Neural crest cell (in vitro differentiated cells): ENCODE data around the gene BAD. TPM values are rescaled to one million over a fixed set of nuclear protein-coding genes. Genes with fewer than 3 reads are reported as not detected.
A peak's percentile ranks its signal among the peaks of the same experiment; 100 is the strongest.

Experiments
- DNase-seq: peaks from one replicate; pipeline ENCODE4 v3.0.0; 2021; ENCODE audit warnings: low read depth, mixed read lengths, low spot score
- H3K27ac Mint-ChIP-seq: one replicate; pipeline ENCODE4 v1.8.0; 2021; ENCODE audit warnings: mild to moderate bottlenecking, mixed read lengths; ENCODE audit not compliant: unreplicated experiment
- H3K27me3 Mint-ChIP-seq: 2 replicates; pipeline ENCODE4 v1.8.0; 2021; ENCODE audit warnings: low read depth, mild to moderate bottlenecking, mixed read lengths
- H3K36me3 Mint-ChIP-seq: 2 replicates; pipeline ENCODE4 v1.8.0; 2021; ENCODE audit warnings: low read depth, mild to moderate bottlenecking, mixed read lengths
- H3K4me1 Mint-ChIP-seq: 2 replicates; pipeline ENCODE4 v1.8.0; 2021; ENCODE audit warnings: mixed read lengths
- H3K4me3 Mint-ChIP-seq: one replicate; pipeline ENCODE4 v1.8.0; 2021; ENCODE audit warnings: mild to moderate bottlenecking, mixed read lengths
- H3K9me3 Mint-ChIP-seq: 2 replicates; pipeline ENCODE4 v1.8.0; 2021; ENCODE audit warnings: mixed read lengths
- CTCF ChIP-seq: fragments of 200-600 bp; sonication (generic); conservative IDR thresholded peaks from 2 replicates; pipeline ENCODE4 v1.5.0; 2021; ENCODE audit warnings: antibody characterized with exemption, mild to moderate bottlenecking
- total RNA-seq: library from RNA; stranded (reverse); gene quantifications from 2 replicates; pipeline ENCODE4 v1.2.1, GENCODE V29; 2021

BAD gene
- total RNA-seq, 1 donor from 2014 or later: 47.1 TPM

- Mint-ChIP-seq H3K27me3 (peaks cover 7% of the 10 kb centered on the region), H3K4me3 (peak overlapping the region; percentile 68), H3K36me3 (peaks cover 5% of the 10 kb centered on the region), H3K9me3 (no peaks in the 10 kb centered on the region), H3K4me1 (peaks cover 31% of the 10 kb centered on the region), H3K27ac (no peak overlapping the region)
- no peak for DNase-seq
- TF ChIP-seq CTCF: no peak
Measured at GRCh38 chr11:64267207-64267945, 17.1 kb downstream of the BAD start.

GRCh38 chr11:64266339-64266738 is 18.1 kb downstream of the BAD start:
- Mint-ChIP-seq H3K9me3 (no peaks in the 10 kb centered on the region), H3K4me1 (peaks cover 25% of the 10 kb centered on the region), H3K4me3 (peak overlapping the region; percentile 67), H3K36me3 (peaks cover 5% of the 10 kb centered on the region), H3K27ac (no peak overlapping the region), H3K27me3 (peaks cover 7% of the 10 kb centered on the region)
- DNase-seq: no peak
- no peak for TF ChIP-seq CTCF

GRCh38 chr11:64265176-64266160 is 19.0 kb downstream of the BAD start:
- peaks cover 24% of the 10 kb centered on the region for H3K4me1 Mint-ChIP-seq

GRCh38 chr11:64264371-64264852 is 20.1 kb downstream of the BAD start:
- DNase-seq: no peak
- no peak for TF ChIP-seq CTCF
- Mint-ChIP-seq H3K9me3 (no peaks in the 10 kb centered on the region), H3K4me3 (peak overlapping the region; percentile 38), H3K36me3 (peaks cover 10% of the 10 kb centered on the region), H3K27ac (no peak overlapping the region), H3K27me3 (no peaks in the 10 kb centered on the region), H3K4me1 (peaks cover 20% of the 10 kb centered on the region)

More at GRCh38 chr11:64265176-64266160, 19.0 kb downstream of the BAD start:
- Mint-ChIP-seq H3K36me3 (peaks cover 5% of the 10 kb centered on the region), H3K4me3 (peak overlapping the region; percentile 67), H3K27me3 (peaks cover 7% of the 10 kb centered on the region), H3K9me3 (no peaks in the 10 kb centered on the region), H3K27ac (no peak overlapping the region)
- TF ChIP-seq CTCF: no peak
- DNase-seq: no peak

GRCh38 chr11:64263947-64264317 is 20.5 kb downstream of the BAD start:
- Mint-ChIP-seq H3K4me1 (peaks cover 18% of the 10 kb centered on the region), H3K27ac (no peak overlapping the region), H3K27me3 (no peaks in the 10 kb centered on the region), H3K9me3 (no peaks in the 10 kb centered on the region), H3K36me3 (peaks cover 13% of the 10 kb centered on the region), H3K4me3 (peak overlapping the region; percentile 38)
- TF ChIP-seq CTCF: no peak
- no peak for DNase-seq
